Activated T-cell treated with anti-CD3 and anti-CD28 coated beads, Interleukin-2, amount 50 U/mL, for 72 hours (primary cell): ENCODE measurements around the gene TSEN54. TPM values are rescaled to one million over a fixed set of nuclear protein-coding genes. Genes with fewer than 3 reads are reported as not detected.
A peak's percentile ranks its signal among the peaks of the same experiment; 100 is the strongest.

Experiments used
- ATAC-seq, 2 donors: fragments of 150-1000 bp; cut with Tn5 transposase; replicated peaks in 1 of 2; 2 replicates each; pipeline ENCODE4 v1.10.0; 2021; ENCODE audit warnings: moderate library complexity in 2 of 2, mild to moderate bottlenecking in 1 of 2
- DNase-seq, 2 donors: peaks; one replicate each; pipeline ENCODE4 v3.0.0; 2021 to 2022; ENCODE audit warnings: mixed read lengths in 1 of 2
- H3K27ac Mint-ChIP-seq: one replicate; pipeline ENCODE4 v1.8.0; 2022; ENCODE audit warnings: mild to moderate bottlenecking, moderate library complexity, mixed read lengths
- H3K27me3 Mint-ChIP-seq: one replicate; pipeline ENCODE4 v1.8.0; 2022; ENCODE audit warnings: low read depth, mixed read lengths
- H3K36me3 Mint-ChIP-seq, 2 donors: one replicate each; pipeline ENCODE4 v1.8.0; 2022; ENCODE audit warnings: mixed read lengths in 2 of 2, mild to moderate bottlenecking in 1 of 2; ENCODE audit not compliant: insufficient read depth in 2 of 2
- H3K4me1 Mint-ChIP-seq: one replicate; pipeline ENCODE4 v1.8.0; 2022; ENCODE audit warnings: low read depth, mixed read lengths
- H3K4me3 Mint-ChIP-seq, 2 donors: one replicate each; pipeline ENCODE4 v1.8.0; 2022; ENCODE audit warnings: mild to moderate bottlenecking in 2 of 2, mixed read lengths in 2 of 2, moderate library complexity in 2 of 2
- H3K9me3 Mint-ChIP-seq, 2 donors: one replicate each; pipeline ENCODE4 v1.8.0; 2022; ENCODE audit warnings: mixed read lengths in 2 of 2
- total RNA-seq, 2 donors: library from RNA; stranded (reverse); gene quantifications; one replicate each; pipeline ENCODE4 v1.2.3, GENCODE V29; 2022

TSEN54 gene
- total RNA-seq, 2 donors from 2014 or later: 34.8 to 49.5 TPM

- Mint-ChIP-seq H3K4me1 (no peaks in the 10 kb centered on the region), H3K9me3 (no peaks in the 10 kb centered on the region), H3K27me3 (no peaks in the 10 kb centered on the region), H3K4me3 (no peak overlapping the region), H3K27ac (no peak overlapping the region), H3K36me3 (no peaks in the 10 kb centered on the region)
- DNase-seq (no peak), ATAC-seq (no peak)
These were observed 48.7 kb downstream of the TSEN54 start for GRCh38 chr17:75565066-75565465.

- Mint-ChIP-seq H3K27me3 (no peaks in the 10 kb centered on the region), H3K9me3 (no peaks in the 10 kb centered on the region), H3K36me3 (no peaks in the 10 kb centered on the region), H3K4me1 (no peaks in the 10 kb centered on the region), H3K4me3 (no peak overlapping the region), H3K27ac (no peak overlapping the region)
- no peak for ATAC-seq
- DNase-seq: no peak
These were observed 49.3 kb downstream of the TSEN54 start for GRCh38 chr17:75565618-75566017.

DNA sequence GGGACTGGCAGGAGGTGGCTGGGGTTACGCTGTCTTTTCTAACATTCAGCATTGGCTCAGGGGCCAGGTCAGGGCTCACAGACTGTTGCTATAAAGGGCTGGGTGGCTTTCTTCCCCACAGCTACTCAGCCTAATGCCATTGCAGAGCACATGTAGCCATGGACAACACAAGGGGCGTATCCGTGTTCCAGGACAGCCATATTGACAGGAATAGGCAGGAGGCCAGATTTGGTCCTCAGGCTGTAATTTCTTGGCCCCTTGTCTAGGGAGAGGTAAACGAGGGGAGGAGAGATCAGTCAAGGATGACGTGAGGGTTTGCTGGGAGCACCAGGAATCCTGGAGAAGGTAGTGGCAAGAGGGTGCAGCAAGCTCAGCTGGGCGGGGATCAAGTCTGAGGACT is 50.1 kb downstream of the TSEN54 start:
- Mint-ChIP-seq H3K36me3 (no peaks in the 10 kb centered on the region), H3K27me3 (no peaks in the 10 kb centered on the region), H3K4me1 (no peaks in the 10 kb centered on the region), H3K9me3 (no peaks in the 10 kb centered on the region), H3K4me3 (no peak overlapping the region), H3K27ac (no peak overlapping the region)
- DNase-seq: no peak
- no peak for ATAC-seq

- H3K36me3 Mint-ChIP-seq: no peaks in the 10 kb centered on the region
- H3K27me3 Mint-ChIP-seq: no peaks in the 10 kb centered on the region
- no peaks in the 10 kb centered on the region for H3K9me3 Mint-ChIP-seq
- no peak overlapping the region for H3K27ac Mint-ChIP-seq
- no peak overlapping the region for H3K4me3 Mint-ChIP-seq
- DNase-seq (no peak), ATAC-seq (no peak)
- H3K4me1 Mint-ChIP-seq: no peaks in the 10 kb centered on the region
These were observed 50.5 kb downstream of the TSEN54 start for GRCh38 chr17:75566834-75567233.

GRCh38 chr17:75568412-75569255 is 52.3 kb downstream of the TSEN54 start:
- Mint-ChIP-seq H3K4me1 (no peaks in the 10 kb centered on the region), H3K9me3 (no peaks in the 10 kb centered on the region), H3K27me3 (no peaks in the 10 kb centered on the region), H3K4me3 (no peak overlapping the region), H3K27ac (no peak overlapping the region), H3K36me3 (no peaks in the 10 kb centered on the region)
- DNase-seq (no peak), ATAC-seq (no peak)

GRCh38 chr17:75570034-75570676 is 53.8 kb downstream of the TSEN54 start:
- H3K4me3 Mint-ChIP-seq: no peak overlapping the region
- H3K9me3 Mint-ChIP-seq: no peaks in the 10 kb centered on the region
- H3K36me3 Mint-ChIP-seq: no peaks in the 10 kb centered on the region
- H3K27ac Mint-ChIP-seq: no peak overlapping the region
- ATAC-seq (no peak), DNase-seq (no peak)
- no peaks in the 10 kb centered on the region for H3K27me3 Mint-ChIP-seq
- H3K4me1 Mint-ChIP-seq: no peaks in the 10 kb centered on the region

- no peak for ATAC-seq
- no peaks in the 10 kb centered on the region for H3K9me3 Mint-ChIP-seq
- H3K36me3 Mint-ChIP-seq: no peaks in the 10 kb centered on the region
- H3K4me1 Mint-ChIP-seq: no peaks in the 10 kb centered on the region
- H3K27me3 Mint-ChIP-seq: no peaks in the 10 kb centered on the region
- no peak for DNase-seq
- H3K27ac Mint-ChIP-seq: no peak overlapping the region
- H3K4me3 Mint-ChIP-seq: no peak overlapping the region
These were observed 54.4 kb downstream of the TSEN54 start for GRCh38 chr17:75570772-75571171.

- H3K27ac Mint-ChIP-seq: no peak overlapping the region
- no peaks in the 10 kb centered on the region for H3K36me3 Mint-ChIP-seq
- peak; percentile 22 to 89 for ATAC-seq
- no peaks in the 10 kb centered on the region for H3K9me3 Mint-ChIP-seq
- no peak overlapping the region for H3K4me3 Mint-ChIP-seq
- peak in 1 of 2 donors; percentile 18 for DNase-seq
- no peaks in the 10 kb centered on the region for H3K27me3 Mint-ChIP-seq
- no peaks in the 10 kb centered on the region for H3K4me1 Mint-ChIP-seq
These were observed 55.0 kb downstream of the TSEN54 start for GRCh38 chr17:75571197-75571884.

DNA sequence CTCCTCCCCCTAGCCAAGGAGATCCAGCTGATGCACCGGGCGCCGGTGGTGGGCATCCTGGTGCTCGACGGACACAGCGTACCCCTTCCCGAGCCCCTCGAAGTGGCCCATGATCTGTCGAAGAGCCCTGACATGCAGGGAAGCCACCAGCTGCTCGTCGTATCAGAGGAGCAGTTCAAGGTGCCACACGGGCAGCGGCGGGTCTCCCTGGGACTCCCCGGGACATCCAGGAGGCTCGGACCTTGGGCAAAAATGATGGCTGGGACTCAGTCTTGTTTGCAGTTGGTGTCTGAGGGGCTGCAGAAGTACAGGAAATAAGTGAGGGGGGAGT is 55.5 kb downstream of the TSEN54 start:
- H3K36me3 Mint-ChIP-seq: no peaks in the 10 kb centered on the region

GRCh38 chr17:75572713-75573539 is 56.6 kb downstream of the TSEN54 start:
- ATAC-seq (no peak), DNase-seq (no peak)
- Mint-ChIP-seq H3K27ac (no peak overlapping the region), H3K4me1 (no peaks in the 10 kb centered on the region), H3K27me3 (no peaks in the 10 kb centered on the region), H3K9me3 (no peaks in the 10 kb centered on the region), H3K4me3 (no peak overlapping the region), H3K36me3 (no peaks in the 10 kb centered on the region)

More for the DNA sequence above, 55.5 kb downstream of the TSEN54 start:
- H3K27me3 Mint-ChIP-seq: no peaks in the 10 kb centered on the region
- ATAC-seq (no peak), DNase-seq (no peak)
- no peak overlapping the region for H3K27ac Mint-ChIP-seq
- no peak overlapping the region for H3K4me3 Mint-ChIP-seq
- H3K4me1 Mint-ChIP-seq: no peaks in the 10 kb centered on the region
- H3K9me3 Mint-ChIP-seq: no peaks in the 10 kb centered on the region

DNA sequence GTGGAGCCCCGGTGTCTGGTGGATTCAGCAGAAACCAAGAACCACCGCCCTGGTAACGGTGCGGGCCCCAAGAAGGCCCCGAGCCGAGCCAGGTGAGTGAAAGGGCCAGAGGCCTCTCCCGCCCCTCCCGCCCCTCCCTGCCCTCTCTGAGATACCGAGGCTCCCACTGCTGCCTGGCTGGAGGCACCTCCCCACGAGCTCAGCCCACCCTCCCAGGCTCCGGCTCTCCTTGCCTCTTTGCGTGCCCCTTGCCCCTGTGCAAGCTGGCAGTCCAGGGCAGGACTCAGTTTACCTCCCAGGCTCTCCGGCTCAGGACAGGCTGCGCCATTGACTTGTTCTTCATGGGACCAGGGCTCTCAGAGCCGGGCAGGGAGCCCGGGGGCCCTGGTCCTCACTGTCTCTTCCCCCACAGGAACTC is 57.2 kb downstream of the TSEN54 start:
- ATAC-seq (no peak), DNase-seq (no peak)
- H3K27me3 Mint-ChIP-seq: no peaks in the 10 kb centered on the region
- no peak overlapping the region for H3K27ac Mint-ChIP-seq
- no peaks in the 10 kb centered on the region for H3K4me1 Mint-ChIP-seq
- H3K36me3 Mint-ChIP-seq: no peaks in the 10 kb centered on the region
- H3K9me3 Mint-ChIP-seq: no peaks in the 10 kb centered on the region
- no peak overlapping the region for H3K4me3 Mint-ChIP-seq

GRCh38 chr17:75573994-75574393 is 57.7 kb downstream of the TSEN54 start:
- Mint-ChIP-seq H3K9me3 (no peaks in the 10 kb centered on the region), H3K4me1 (no peaks in the 10 kb centered on the region), H3K36me3 (no peaks in the 10 kb centered on the region), H3K27ac (no peak overlapping the region), H3K4me3 (no peak overlapping the region), H3K27me3 (no peaks in the 10 kb centered on the region)
- ATAC-seq (no peak), DNase-seq (no peak)
